Activated CD4-positive, alpha-beta T cell treated with anti-CD3 and anti-CD28 coated beads, Interleukin-2, amount 10 ng/mL, durations not matched to agents 7 days and 5 days (primary cell): ENCODE measurements around the gene WDR27. TPM values are rescaled to one million over a fixed set of nuclear protein-coding genes. Genes with fewer than 3 reads are reported as not detected.

ENCODE experiments used
- CTCF ChIA-PET: fragments of 350-600 bp; sonication (Branson Sonifier 250); formaldehyde crosslinking; loops from one replicate; lab custom pipeline; 2021; ENCODE audit warnings: antibody characterized with exemption; lab: Charles Lee
- POLR2A ChIA-PET: fragments of 350-600 bp; sonication (Branson Sonifier 250); formaldehyde crosslinking; loops from one replicate; lab custom pipeline; 2021; ENCODE audit warnings: antibody characterized with exemption; lab: Charles Lee
- DNase-seq: peaks from one replicate; pipeline ENCODE4 v3.0.0-alpha.2; 2020
- H3K27ac Mint-ChIP-seq: one replicate; pipeline ENCODE4 v1.8.0; 2021; ENCODE audit warnings: mild to moderate bottlenecking, moderate library complexity, mixed read lengths
- H3K27me3 Mint-ChIP-seq: one replicate; pipeline ENCODE4 v1.8.0; 2021; ENCODE audit warnings: mixed read lengths
- H3K36me3 Mint-ChIP-seq: one replicate; pipeline ENCODE4 v1.8.0; 2021; ENCODE audit warnings: low read depth, mixed read lengths
- H3K4me1 Mint-ChIP-seq: one replicate; pipeline ENCODE4 v1.8.0; 2021; ENCODE audit warnings: mixed read lengths
- H3K4me3 Mint-ChIP-seq: one replicate; pipeline ENCODE4 v1.8.0; 2021; ENCODE audit warnings: mild to moderate bottlenecking, moderate library complexity, mixed read lengths
- H3K9me3 Mint-ChIP-seq: one replicate; pipeline ENCODE4 v1.8.0; 2021; ENCODE audit warnings: mixed read lengths
- total RNA-seq, 2 experiments: library from RNA; stranded (reverse); gene quantifications; one replicate each; pipeline ENCODE4 v1.2.3, GENCODE V29; 2021

The WDR27 gene
- total RNA-seq, 2 experiments from 2014 or later, result 18.1 to 21.9 TPM

DNA sequence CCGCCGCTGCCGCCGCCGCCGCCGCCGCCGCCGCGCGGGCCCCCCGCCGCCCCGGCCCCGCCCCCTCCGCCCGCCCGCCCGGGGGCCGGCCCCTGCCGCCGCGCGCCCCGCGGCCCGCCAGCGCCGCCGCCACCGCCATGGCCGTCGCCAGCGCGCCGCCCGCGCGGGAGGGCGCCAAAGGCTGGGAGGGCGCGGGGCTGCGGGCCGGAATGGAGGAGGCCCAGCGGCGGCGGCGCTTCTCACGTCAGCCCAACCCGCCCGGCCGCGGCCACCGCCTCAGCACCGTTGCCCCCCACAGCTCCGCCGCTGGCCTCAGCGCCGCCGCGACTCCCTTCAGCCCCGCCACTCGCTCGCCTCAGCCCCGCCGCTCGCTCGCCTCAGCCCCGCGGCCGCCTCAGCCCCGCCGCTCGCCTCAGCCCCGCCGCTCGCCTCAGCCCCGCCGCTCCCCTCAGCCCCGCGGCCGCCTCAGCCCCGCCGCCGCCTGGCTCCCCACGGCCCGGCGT lies 22.2 kb upstream of the WDR27 start:
- H3K4me3 Mint-ChIP-seq, result peak overlapping the region; percentile 66
- H3K4me1 Mint-ChIP-seq, result peaks cover 42% of the 10 kb centered on the region
- peaks cover 5% of the 10 kb centered on the region for H3K36me3 Mint-ChIP-seq
- POLR2A ChIA-PET, result no interaction called here
- DNase-seq, result peak; percentile 33
- CTCF ChIA-PET, result interaction anchor here (0.7 to 1.6 kb wide), 2 partner anchors 16 to 277 kb away, joined by 3 to 6 read pairs; no protein-coding TSS in a partner anchor
- no peaks in the 10 kb centered on the region for H3K9me3 Mint-ChIP-seq
- peak overlapping the region; percentile 34 for H3K27ac Mint-ChIP-seq
- H3K27me3 Mint-ChIP-seq, result peaks cover 4% of the 10 kb centered on the region

DNA sequence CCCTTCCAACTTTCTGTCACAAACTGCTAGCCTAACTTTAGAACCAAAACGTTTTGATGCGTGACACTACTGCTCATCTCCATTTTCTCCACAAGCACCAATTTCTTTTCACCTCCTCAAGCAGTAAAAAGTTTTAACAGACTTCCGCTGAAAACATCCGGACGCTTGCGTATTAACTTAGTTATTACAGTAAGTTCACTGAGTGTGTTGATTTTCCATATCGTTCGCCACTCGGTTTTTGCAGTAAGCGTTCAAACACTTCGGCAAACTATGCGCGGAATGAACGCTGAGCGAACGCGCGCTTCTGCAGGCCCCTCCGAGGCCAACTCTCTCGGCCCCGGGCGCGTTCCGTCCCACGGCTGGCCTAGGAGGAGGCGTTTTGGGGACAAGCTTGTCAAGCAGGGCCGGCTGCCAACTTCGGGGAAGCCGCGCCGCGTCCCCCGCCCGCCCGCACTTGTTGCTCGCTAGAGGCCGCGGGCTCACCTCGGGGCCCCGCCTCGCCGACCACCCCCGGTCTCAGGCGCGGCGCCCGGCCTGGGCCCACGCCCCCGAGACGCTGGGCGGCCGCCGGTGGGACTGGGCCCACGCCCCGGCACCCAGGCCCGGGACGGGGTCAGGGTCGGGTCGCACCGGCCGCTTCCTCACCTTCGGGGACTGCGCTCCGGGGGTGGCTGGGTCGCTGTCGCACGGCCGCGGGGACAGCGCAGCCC lies 21.5 kb upstream of the WDR27 start:
- H3K4me1 Mint-ChIP-seq, result peaks cover 44% of the 10 kb centered on the region
- CTCF ChIA-PET, result interaction anchor here (0.7 kb wide), 1 partner anchor 278 kb away, joined by 6 read pairs; no protein-coding TSS in a partner anchor
- H3K9me3 Mint-ChIP-seq, result no peaks in the 10 kb centered on the region
- H3K27me3 Mint-ChIP-seq, result peaks cover 4% of the 10 kb centered on the region
- peak overlapping the region; percentile 83 for H3K4me3 Mint-ChIP-seq
- POLR2A ChIA-PET, result no interaction called here
- DNase-seq, result peak; percentile 58
- peaks cover 5% of the 10 kb centered on the region for H3K36me3 Mint-ChIP-seq
- peak overlapping the region; percentile 95 for H3K27ac Mint-ChIP-seq

DNA sequence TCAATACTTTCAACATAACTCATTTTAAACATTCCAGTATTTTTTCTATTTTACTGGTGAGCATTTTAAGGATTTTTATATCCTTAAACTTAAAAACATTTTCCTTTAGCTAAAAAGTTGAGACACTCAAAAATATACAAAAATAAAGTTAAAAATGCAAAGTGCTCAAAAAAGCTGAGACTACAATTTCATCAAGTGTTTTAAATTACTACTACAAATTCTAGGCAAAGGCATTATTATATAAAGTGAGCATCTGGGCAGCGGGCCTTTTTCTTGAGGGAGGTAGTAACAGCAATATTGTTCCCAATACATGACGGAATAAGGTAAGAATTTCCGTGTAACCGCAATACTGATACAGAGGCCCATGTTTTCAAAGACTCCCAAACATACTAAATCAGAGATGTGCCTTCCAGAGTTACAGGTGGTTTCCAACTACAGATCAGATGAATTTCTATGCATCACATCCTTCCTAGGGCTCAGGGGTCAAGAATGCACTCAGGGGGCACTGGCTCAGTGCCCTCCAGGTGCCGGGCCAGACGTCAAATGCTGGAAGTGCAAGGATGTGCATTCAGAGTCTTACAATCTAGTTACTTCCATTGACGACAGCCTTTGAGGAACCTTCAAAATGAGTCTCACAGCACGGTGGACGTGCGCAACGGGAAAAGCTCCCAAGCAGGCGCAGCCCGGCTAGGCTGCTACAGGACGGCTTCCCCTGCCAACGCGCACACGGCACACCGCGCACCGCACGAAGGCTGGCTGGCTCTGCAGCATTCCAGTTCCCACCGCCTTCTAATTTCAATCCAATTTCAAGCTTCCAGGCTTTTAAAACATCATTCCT lies 20.8 kb upstream of the WDR27 start:
- H3K27me3 Mint-ChIP-seq, result peaks cover 4% of the 10 kb centered on the region
- DNase-seq, result peak; percentile 34
- peak overlapping the region; percentile 95 for H3K27ac Mint-ChIP-seq
- H3K9me3 Mint-ChIP-seq, result no peaks in the 10 kb centered on the region
- ChIA-PET POLR2A (no interaction called here), CTCF (interaction anchor here (1.6 to 1.8 kb wide), 2 partner anchors 11 to 14 kb away, joined by 5 to 6 read pairs; no protein-coding TSS in a partner anchor)
- H3K36me3 Mint-ChIP-seq, result peaks cover 5% of the 10 kb centered on the region
- H3K4me3 Mint-ChIP-seq, result peak overlapping the region; percentile 83
- peaks cover 40% of the 10 kb centered on the region for H3K4me1 Mint-ChIP-seq

DNA sequence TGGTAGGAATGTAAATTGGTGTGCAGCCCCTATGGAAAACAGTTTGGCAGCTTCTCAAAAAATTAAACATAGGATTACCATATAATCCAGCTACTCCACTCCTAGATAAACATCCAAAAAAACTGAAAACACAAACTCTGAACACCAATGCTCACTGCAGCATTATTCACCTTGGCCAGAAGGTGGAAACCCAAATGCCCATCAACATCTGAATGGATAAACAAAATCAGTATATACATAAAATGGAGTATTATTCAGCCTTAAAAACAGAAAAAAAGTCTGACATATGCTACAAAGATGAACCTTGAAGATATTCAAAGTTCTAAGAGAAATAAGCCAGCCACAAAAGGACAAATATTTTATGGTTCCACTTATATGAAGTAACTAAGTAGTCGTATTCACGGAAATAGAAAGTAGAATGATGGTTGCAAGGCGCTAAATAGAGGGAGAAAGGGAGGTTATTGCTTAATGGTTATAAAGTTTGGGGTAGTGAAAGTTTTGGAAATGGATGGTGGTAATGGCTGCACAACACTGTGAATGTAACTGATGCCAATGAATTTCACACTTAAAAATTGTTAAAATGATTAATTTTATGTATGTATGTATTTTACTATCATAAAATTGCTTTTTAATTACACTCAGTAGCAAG lies 18.5 kb upstream of the WDR27 start:
- Mint-ChIP-seq H3K27ac (no peak overlapping the region), H3K27me3 (peaks cover 4% of the 10 kb centered on the region), H3K4me1 (peaks cover 31% of the 10 kb centered on the region), H3K36me3 (peaks cover 13% of the 10 kb centered on the region), H3K4me3 (no peak overlapping the region), H3K9me3 (no peaks in the 10 kb centered on the region)
- ChIA-PET POLR2A (no interaction called here), CTCF (interaction anchor here (0.7 to 1.3 kb wide), 2 partner anchors 34 to 69 kb away, joined by 3 read pairs; no protein-coding TSS in a partner anchor)
- no peak for DNase-seq

DNA sequence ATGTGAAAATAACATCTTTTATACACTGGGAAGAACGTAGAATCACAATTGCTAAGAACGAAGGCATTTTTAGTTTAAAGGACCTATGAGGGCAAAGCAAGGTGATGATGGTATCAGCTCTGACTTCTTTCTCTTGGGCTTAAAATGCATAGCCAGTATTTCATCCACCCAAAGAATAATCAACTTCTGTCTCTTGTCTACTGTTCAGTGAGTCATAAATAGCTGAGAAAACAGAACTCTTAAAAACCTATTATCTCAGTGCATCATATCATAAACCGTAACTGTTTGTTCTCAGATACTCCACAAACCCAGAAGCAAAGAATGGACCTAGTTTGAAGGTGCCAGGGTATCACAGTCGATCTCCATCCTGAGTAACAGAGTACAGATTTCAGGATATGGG lies 17.3 kb upstream of the WDR27 start:
- Mint-ChIP-seq H3K4me3 (no peak overlapping the region), H3K27ac (no peak overlapping the region), H3K9me3 (no peaks in the 10 kb centered on the region), H3K27me3 (no peaks in the 10 kb centered on the region), H3K4me1 (peaks cover 26% of the 10 kb centered on the region), H3K36me3 (peaks cover 21% of the 10 kb centered on the region)
- POLR2A ChIA-PET, result no interaction called here
- CTCF ChIA-PET, result interaction anchor here (1.3 kb wide), 1 partner anchor 71 kb away, joined by 3 read pairs; no protein-coding TSS in a partner anchor
- DNase-seq, result no peak

DNA sequence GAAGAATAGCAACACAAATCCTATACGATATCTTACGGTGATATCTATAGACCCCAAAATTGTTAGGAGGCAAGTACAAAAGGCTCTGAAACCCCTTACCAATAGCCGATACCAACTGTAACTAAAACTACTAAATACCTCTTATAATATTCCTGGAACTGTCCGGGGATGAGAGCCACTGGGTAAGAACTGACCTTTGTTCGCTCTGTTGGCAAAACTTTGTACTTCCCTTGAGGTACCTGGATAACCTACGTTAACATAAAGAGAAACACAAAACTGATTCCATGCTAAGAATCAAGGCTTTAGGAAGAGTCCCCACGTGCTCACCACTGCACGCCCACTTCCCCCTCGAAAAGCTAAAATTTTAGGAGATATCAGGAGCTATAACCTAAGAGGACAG lies 12.8 kb upstream of the WDR27 start:
- no peaks in the 10 kb centered on the region for H3K9me3 Mint-ChIP-seq
- no peak for DNase-seq
- peaks cover 32% of the 10 kb centered on the region for H3K36me3 Mint-ChIP-seq
- H3K4me3 Mint-ChIP-seq, result no peak overlapping the region
- H3K27me3 Mint-ChIP-seq, result no peaks in the 10 kb centered on the region
- ChIA-PET POLR2A (no interaction called here), CTCF (interaction anchor here (2.0 kb wide), 1 partner anchor 12 kb away, joined by 11 read pairs; the partner anchor contains the start of genes C6orf120 and WDR27)
- no peak overlapping the region for H3K27ac Mint-ChIP-seq
- peaks cover 8% of the 10 kb centered on the region for H3K4me1 Mint-ChIP-seq

DNA sequence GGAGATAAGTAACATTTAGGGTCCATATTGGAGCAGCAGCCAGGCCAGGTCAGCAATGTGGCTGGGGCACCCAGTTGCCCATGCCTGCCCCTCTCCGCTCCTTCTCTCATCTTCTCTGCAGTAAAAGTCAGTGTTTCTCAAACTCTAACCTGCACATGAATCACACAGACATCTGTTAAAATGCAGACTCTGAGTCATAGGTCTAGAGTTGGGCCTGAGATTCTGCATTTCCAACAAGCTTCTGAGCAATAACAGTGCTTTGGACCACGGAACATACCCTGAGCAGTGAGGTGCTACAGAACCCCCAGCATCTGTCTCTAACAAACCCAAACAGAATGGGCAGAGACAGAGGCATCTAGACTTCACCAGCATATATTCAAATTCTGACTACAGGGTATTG lies 12.3 kb upstream of the WDR27 start:
- ChIA-PET POLR2A (no interaction called here), CTCF (interaction anchor here (2.0 kb wide), 1 partner anchor 11 kb away, joined by 11 read pairs; the partner anchor contains the start of genes C6orf120 and WDR27)
- Mint-ChIP-seq H3K27me3 (no peaks in the 10 kb centered on the region), H3K4me1 (peaks cover 4% of the 10 kb centered on the region), H3K27ac (no peak overlapping the region), H3K36me3 (peaks cover 33% of the 10 kb centered on the region), H3K9me3 (no peaks in the 10 kb centered on the region), H3K4me3 (no peak overlapping the region)
- no peak for DNase-seq

DNA sequence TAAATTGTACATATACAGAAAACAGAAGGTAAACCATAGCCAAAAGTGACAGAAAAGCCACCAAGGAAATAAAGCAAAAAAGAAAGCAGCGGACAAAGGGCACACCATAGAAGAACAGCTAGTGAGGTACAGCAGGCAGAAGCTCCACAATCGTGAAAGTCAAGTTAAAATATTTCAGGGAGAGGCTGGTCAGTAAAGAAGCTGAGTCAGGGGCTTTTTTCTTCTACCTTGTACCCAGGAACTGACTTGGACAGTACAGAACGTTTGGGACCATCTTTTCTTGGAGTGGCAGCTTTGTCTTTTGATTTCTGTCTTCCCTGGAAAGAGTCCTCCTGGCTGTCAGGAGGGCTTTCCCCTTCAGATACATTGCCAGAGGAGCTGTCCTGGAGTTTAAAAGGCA lies 8.2 kb upstream of the WDR27 start:
- H3K4me1 Mint-ChIP-seq, result peaks cover 14% of the 10 kb centered on the region
- no peak overlapping the region for H3K27ac Mint-ChIP-seq
- CTCF ChIA-PET, result interaction anchor here (1.2 kb wide), 1 partner anchor 80 kb away, joined by 3 read pairs; no protein-coding TSS in a partner anchor
- no peaks in the 10 kb centered on the region for H3K27me3 Mint-ChIP-seq
- peaks cover 35% of the 10 kb centered on the region for H3K36me3 Mint-ChIP-seq
- no peaks in the 10 kb centered on the region for H3K9me3 Mint-ChIP-seq
- H3K4me3 Mint-ChIP-seq, result no peak overlapping the region
- DNase-seq, result no peak
- POLR2A ChIA-PET, result interaction anchor here (0.7 kb wide), 1 partner anchor 502 kb away, joined by 3 read pairs; no protein-coding TSS in a partner anchor

DNA sequence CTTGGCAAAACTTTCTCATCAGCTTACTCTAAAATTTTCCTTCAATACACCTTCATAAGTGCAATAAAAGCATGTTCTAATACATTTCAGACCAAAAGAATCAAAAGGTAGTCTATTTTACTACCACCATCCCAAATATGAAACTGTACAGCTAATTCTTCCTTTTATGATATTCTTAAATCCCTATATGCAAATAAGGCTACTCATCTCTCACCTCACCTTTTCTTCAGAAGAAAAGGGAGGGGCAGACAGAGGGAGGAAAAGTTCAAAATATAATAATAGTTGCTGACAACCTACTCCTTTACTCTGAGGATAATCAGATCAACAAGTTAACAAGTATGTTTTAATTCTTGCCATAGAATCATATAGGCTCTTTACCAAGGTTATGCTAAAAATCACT lies 7.5 kb upstream of the WDR27 start:
- Mint-ChIP-seq H3K27me3 (no peaks in the 10 kb centered on the region), H3K36me3 (peaks cover 34% of the 10 kb centered on the region), H3K9me3 (no peaks in the 10 kb centered on the region), H3K27ac (no peak overlapping the region), H3K4me3 (no peak overlapping the region), H3K4me1 (peaks cover 19% of the 10 kb centered on the region)
- DNase-seq, result no peak
- ChIA-PET POLR2A (no interaction called here), CTCF (interaction anchor here (1.1 to 1.9 kb wide), 3 partner anchors 8 to 80 kb away, joined by 3 to 5 read pairs (median 3); no protein-coding TSS in a partner anchor)

DNA sequence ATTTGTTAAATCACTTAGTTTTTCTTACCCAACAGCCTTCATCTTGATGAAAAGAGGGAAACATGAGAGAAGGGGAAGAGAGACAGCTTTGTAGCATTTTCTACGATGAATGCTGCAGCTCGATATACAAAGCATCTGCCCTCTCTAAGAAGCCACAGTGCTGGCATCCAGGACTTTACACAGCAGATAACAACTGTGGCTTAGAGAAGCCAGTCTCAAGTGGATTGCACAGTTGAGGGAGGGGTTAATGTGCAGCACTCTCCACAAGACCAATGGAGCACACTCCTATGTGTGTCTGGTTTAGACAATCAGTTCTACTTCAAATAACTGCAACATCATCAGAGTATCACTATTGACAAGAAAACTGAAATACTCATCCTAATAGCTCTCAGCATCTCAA lies 5.9 kb upstream of the WDR27 start:
- no peaks in the 10 kb centered on the region for H3K27me3 Mint-ChIP-seq
- H3K36me3 Mint-ChIP-seq, result peaks cover 35% of the 10 kb centered on the region

DNA sequence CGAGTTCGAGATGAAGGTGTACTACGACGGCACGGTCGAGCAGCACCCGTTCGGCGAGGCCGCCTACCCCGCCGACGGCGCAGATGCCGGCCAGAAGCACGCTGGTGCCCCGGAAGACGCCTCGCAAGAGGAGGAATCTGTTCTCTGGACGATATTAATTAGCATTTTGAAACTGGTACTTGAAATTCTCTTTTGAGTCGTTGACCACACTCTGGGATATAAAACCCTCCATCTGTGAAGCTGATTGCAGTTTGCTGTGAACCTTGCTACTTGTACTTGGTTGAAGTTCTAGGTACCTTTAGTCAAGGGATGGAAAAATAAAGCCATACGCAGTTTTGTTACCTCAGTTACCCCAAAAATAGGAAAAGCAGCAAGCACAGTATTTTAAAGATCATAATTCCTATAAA lies 1.0 kb upstream of the WDR27 start:
- ChIA-PET CTCF (interaction anchor here (1.2 to 2.6 kb wide), 2 partner anchors 12 to 22 kb away, joined by 3 to 11 read pairs; no protein-coding TSS in a partner anchor), POLR2A (interaction anchor here (0.9 kb wide), 1 partner anchor 15 kb away, joined by 3 read pairs; no protein-coding TSS in a partner anchor)
- Mint-ChIP-seq H3K27me3 (no peaks in the 10 kb centered on the region), H3K4me3 (peak overlapping the region; percentile 86), H3K9me3 (no peaks in the 10 kb centered on the region), H3K27ac (peak overlapping the region; percentile 93), H3K4me1 (peaks cover 50% of the 10 kb centered on the region), H3K36me3 (peaks cover 21% of the 10 kb centered on the region)
- DNase-seq, result no peak

More for the DNA sequence above, 5.9 kb upstream of the WDR27 start:
- Mint-ChIP-seq H3K4me1 (peaks cover 34% of the 10 kb centered on the region), H3K4me3 (no peak overlapping the region), H3K27ac (no peak overlapping the region), H3K9me3 (no peaks in the 10 kb centered on the region)
- no peak for DNase-seq
- CTCF ChIA-PET, result interaction anchor here (1.2 to 1.9 kb wide), 2 partner anchors 14 to 17 kb away, joined by 3 to 5 read pairs; partner anchors contain the start of gene PHF10
- POLR2A ChIA-PET, result no interaction called here
